GM21515 (cell line): ENCODE measurements around the gene SLAIN2.
"Not testable (repeated sequence)": the region's sequence is repeated elsewhere in the genome, so short reads cannot be mapped to it uniquely, and the experiment has no call there.

Experiments
- ATAC-seq: cut with Tn5 transposase; IDR thresholded peaks from one replicate; pipeline ENCODE4 v1.9.1; 2021; ENCODE audit not compliant: unreplicated experiment

The SLAIN2 gene

DNA sequence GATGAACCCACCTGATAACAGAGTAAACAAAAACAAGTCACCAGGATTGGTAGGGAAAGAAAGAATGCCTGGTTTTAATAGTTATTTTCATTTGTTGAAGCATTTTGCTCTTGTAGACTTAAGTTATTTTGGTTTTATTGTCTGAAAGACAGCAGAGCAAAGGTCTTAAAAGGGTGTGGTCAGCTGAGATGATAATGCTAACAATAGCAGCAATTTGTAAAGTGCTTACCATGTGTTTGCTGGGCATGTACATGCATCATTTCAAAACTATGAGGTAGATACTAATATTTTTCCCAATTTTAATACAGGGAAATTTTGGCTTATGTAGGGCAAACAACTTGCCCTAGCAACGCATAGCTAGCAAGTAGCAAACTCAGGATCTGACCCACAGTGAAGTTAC is 95.0 kb downstream of the SLAIN2 start:
- ATAC-seq = no peak

DNA sequence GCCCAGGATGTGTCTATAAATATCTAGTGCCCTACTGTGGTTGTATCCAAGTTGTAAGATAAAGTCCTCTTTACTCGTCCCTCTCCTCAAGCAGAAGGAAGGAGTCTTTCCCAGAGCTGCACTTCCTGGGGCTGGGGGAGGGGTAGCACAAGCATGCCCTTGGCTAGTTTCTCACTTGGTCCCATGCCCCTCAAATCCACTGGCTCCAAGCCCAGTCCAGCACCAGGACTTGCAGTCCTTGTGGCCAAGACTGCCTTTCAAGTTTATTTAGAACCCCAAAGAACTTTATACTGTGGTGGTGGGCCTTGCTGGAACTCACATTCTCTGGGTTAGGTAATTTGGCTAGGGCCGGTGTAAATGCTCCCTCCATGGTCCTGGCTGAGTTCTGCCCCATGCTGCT is 98.7 kb downstream of the SLAIN2 start:
- ATAC-seq = no peak

DNA sequence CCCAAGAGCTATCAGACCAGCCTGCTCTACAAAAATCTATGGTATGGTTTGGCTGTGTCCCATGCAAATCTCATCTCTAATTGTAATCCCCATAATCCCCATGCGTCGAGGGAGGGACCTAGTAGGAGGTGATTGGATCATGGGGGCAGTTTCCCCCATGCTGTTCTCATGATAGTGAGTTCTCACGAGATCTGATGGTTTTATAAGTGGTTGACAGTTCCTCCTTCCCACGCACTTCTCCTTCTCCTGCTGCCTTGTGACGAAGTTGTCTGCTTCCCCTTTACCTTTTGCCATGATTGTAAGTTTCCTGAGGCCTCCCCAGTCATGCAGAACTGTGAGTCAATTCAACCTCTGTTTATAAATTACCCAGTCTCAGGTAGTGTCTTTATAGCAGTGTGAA is 99.6 kb downstream of the SLAIN2 start:
- not testable (repeated sequence) for ATAC-seq

DNA sequence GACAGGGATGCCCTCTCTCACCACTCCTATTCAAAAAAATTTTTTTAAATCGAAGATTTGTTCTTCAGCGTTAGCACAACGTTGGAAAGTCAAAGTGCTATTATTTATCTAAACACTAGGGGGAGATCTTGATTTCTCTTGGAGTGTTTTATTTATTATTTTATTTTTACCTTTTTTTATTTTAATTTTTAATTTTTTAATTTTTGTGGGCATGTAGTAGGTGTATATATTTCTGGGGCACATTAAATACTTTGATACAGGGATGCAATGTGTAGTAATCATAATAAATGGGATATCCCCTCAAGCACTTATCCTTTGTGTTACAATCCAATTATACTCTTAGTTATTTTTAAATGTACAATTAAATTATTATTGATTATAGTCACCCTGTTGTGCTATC is 104.4 kb downstream of the SLAIN2 start:
- no peak for ATAC-seq

DNA sequence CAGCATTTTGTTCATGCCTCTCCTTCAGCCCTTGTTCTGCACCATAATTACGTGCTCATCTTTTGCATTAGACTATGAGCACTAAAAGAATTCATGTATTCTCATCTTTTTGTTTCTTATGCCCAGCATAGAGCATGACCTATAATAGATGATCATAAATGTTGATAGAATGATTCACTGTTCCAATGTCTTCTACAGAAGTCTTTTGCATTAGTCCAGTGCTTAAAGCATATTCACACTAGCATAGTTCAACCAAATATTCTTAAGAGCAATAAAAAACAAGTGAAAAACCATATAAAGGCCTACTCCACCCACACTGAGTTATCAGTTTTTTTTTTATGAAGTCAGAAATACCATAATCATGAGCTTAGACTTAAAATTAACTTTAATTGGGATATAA is 105.3 kb downstream of the SLAIN2 start:
- no peak for ATAC-seq

DNA sequence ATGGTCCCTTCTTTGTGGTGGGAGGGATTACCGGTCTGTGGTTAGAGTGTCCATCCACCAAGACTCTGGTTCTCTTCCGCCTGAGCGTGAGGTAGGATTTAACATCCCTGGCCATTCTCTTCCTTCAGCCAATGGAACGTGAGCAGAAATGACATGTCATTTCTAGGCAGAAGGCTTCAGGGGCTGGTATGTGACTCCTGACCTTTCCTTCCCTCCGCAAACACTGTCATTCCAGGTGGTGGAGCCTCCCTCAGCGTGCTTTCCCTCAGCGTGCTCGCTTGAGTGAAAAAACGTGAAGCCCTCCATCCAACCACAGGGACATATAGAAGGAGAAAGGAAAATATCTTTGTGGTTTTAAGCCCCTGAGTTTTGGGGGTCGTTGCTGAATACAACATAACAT is 107.8 kb downstream of the SLAIN2 start:
- no peak for ATAC-seq

DNA sequence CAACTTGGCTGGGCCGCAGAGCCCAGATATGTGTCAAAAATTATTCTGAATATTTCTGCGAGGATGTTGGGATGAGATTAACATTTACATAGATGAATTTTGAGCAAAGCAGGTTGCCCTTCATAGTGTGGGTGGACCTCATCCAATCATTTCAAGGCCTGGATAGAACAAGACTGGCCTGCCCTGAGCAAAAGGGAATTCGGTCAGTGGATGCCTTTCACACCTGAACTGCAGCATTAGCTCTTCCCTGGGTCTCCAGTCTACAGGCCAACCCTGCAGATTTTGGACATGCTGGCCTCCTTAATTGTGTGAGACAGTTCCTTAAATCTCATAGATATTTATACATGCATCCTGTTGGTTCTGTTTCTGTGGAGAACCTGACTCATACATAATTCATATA is 109.4 kb downstream of the SLAIN2 start:
- ATAC-seq = no peak

DNA sequence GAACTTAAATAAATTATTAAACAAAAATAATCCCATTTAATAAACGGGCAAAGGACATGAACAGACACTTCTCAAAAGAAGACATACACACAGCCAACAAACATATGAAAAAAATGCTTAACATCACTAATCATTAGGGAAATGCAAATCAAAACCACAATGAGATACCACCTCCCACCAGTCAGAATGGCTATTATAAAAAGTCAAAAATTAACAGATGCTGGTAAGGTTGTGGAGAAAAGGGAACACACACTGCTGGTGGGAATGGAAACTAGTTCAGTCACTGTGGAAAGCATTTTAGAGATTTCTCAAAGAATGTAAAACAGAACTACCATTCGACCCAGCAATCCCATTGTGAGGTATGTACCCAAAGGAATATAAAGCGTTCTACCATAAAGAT is 110.3 kb downstream of the SLAIN2 start:
- not testable (repeated sequence) for ATAC-seq

DNA sequence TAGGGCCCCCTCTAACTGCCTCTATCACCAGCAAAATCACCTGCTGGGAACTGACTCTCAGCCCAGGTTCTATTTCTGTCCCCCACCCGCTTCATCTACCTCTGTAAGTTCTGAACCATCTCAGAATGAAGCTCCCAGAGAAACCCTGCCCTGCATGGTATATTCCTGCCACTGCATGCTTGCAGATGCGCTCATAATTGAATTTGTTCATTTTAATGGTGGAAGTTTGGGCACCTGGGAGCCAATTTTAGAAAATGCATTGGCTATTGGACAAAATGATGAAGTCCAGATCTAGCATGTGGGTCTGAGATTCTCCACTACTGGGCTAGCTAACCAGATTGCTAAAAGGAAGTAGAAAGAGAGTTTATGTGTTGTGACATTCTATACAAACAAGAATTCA is 113.3 kb downstream of the SLAIN2 start:
- no peak for ATAC-seq

DNA sequence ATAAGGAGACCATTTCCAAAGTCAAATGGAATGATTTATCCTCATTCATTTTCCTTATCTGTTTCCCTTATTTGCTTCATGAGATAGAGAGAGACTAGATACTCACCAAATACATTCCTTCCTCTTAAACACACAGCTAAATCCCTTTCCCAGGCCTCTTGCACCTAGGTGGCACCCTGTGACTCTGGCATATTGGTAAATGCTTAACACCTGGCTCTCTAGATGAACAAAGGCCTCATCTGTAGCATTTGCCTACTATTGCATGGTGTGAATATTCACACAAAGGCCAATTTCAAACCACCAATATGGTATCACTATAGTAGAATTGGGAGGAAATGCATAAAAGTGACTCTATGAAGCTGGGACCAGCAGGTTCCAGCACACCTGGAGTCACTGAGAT is 119.7 kb downstream of the SLAIN2 start:
- no peak for ATAC-seq

DNA sequence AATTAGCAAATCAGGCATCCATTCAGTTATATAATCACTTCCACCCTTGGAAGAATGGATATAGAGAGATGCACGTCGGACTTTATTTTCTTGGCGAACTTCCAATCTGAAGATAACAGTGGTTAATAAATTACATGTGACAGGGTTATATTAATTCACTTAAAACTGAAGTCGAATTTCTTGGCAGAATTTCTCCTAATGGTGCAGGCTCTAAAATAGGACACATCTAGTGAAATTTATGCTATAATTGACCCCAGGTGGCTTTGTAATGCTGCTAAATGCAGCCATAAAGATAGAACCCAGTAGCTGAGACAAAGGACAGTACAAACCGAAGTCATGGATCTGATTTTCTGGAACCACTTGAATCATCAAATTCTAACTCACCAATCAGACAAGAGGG is 121.0 kb downstream of the SLAIN2 start:
- ATAC-seq = no peak

DNA sequence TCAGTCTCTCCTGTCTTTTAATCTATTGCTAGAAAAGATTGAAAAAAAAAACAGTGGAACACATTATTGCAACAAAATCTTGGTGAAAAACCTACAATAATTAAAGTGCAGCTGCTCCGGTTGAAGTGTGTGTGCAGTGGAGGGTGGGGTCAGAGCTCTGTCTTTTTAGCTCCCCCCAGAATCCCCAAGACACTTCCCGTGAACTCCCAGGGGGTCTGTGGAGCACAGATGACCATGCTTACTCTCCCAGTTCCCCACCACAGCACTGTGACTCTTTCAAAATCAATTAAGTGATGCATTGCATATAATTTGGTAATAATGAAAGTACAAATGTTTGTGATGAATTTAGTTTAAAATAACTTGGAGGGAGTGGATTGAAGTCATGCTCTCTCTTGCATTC is 126.1 kb downstream of the SLAIN2 start:
- ATAC-seq = no peak

DNA sequence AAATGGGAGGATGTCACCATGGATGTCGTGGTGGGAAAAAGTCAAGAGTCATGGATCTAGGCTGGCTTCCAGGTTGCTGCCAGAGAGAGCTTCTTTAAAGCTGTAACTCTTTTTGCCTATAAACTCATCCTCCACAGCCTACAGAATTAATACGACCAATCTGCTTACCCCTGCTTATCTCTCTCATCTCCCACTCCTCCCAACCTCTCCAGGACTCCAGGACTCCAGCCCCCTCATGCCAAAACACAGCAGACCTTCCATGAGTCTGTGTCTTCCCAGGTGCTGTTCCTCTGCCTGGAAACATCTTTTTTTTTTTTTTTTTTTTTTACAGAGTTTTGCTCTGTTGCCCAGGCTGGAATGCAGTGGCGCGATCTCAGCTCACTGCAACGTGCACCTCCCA is 126.6 kb downstream of the SLAIN2 start:
- ATAC-seq = no peak

DNA sequence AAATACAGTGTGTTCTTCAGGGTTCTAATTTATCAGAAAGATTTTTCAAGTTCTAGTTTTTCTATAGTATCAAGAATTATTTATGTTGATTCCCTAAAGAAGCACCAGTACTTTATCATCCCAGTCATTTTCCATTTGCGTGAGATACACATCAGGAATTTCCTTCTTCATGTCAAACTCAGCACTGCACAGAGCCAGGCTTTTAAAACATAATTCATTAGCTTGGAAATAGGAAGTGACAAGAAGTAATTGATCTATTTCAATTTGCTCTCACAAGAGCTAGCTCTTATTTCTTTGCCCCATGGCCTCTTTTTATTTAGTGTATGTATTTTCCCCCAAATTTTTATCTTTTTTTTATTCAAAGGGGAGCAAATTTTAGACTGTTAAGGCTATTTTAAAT is 128.8 kb downstream of the SLAIN2 start:
- ATAC-seq = no peak

DNA sequence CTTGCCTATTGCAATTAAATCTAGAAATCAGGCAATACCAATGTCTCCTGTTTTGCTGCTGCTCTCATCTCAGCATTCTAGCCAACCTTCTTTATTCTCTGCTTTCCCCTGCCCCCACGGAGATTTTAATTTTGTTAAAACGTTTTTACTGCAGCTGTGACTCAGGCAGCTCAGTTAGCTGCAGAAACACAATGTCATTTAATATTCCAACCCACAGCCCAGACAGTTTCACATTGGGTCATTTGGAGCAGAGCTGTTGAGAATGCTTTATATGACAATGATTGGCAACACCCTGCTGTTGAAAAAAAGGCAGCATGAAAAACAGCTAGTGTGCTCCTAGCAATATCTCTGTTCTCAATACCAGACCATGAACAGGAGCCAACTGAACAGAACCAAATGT is 129.2 kb downstream of the SLAIN2 start:
- ATAC-seq = no peak

DNA sequence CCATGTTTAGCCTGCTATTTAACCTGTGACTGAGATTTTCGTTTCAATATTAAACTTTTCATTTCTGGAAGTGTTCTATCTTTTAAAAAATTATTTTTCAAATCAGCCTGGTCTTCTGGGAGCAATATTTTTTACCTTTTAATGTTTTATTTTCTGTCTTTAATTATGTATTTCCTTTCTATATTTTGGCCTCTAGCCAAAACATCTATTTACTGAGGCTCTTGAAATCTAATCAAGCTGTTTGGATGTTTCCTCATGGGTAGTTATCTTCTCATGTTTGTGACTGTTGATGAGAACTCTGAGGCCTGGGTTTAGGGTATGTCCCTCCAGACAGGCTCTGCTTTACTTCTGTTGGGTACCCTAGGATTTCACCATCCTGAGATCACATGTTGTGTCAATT is 131.5 kb downstream of the SLAIN2 start:
- no peak for ATAC-seq

DNA sequence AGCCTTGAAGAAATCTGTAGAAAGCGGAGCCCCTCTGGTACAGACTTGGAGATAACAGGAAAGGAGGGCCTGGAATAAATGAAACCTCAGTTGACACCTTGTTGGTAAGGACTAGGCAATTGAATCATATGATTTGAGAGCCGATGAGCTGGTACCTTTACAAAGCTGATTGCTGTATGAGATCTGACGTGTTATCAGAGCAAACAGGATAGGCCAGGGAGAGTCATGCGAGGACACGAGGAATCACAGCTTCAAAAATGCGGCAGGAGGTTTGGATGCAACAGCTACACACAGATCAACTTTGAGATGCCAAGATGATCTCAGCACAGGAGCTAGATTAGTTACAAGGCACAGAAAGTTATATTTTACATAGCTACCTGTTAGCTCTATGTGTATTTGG is 134.4 kb downstream of the SLAIN2 start:
- ATAC-seq = no peak
